ENCODE results near the gene POLA1.
"Not testable (repeated sequence)": the region's sequence is repeated elsewhere in the genome, so short reads cannot be mapped to it uniquely, and the experiment has no call there.

POLA1 gene

DNA sequence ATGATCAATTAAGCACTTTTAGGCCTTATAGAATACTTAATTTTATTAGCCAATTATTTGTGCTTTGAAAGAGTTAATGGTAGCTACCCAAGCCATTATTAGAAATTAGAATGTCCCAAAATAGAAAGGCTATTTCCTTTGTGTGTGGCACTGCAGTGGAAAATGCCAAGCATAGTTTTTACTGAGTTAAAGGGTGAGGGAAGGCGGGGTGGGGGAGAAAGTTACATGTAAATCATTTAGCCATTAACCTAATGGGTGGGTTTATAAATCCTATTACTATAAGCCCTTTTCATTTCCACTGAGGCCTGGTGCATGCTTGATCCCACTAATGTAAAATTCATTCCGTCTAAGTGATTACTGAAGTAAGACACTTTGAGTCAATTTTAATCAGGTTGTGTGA is 105.8 kb downstream of the POLA1 start:
- DNase-seq (ENCODE audit: low read depth): no peak

DNA sequence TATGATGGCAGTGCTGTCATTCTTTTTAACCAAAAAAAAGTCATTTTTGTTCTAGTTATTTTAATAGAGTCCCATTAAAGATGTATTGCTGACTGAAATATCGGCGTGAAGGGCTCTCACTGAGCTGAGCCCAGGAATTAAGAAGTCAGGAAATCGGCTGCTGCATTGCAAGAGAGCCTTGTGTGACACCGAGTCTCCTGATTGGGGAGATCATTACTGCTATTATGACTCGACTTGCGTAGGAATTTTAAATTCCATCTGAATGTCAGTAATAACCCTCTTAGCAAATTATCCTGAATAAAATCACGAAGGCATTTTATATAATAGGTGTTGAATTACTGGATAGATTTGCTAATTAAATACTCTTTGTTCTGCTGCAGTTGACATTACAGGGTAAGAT is 111.5 kb downstream of the POLA1 start:
- DNase-seq (ENCODE audit: low read depth): no peak

DNA sequence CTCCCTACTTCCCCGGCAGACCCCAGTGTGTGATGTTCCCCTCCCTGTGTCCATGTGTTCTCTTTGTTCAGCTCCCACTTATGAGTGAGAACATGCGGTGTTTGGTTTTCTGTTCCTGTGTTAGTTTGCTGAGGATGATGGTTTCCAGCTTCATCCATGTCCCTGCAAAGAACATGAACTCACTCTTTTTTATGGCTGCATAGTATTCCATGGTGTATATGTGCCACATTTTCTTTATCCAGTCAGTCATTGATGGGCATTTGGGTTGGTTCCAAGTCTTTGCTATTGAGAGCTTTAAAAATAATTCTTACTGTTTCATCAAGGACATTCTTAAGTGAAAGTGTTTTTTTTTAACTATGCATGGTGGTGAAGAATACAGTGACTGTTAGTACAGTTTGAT is 126.1 kb downstream of the POLA1 start:
- not testable (repeated sequence) for DNase-seq (ENCODE audit: low read depth)

DNA sequence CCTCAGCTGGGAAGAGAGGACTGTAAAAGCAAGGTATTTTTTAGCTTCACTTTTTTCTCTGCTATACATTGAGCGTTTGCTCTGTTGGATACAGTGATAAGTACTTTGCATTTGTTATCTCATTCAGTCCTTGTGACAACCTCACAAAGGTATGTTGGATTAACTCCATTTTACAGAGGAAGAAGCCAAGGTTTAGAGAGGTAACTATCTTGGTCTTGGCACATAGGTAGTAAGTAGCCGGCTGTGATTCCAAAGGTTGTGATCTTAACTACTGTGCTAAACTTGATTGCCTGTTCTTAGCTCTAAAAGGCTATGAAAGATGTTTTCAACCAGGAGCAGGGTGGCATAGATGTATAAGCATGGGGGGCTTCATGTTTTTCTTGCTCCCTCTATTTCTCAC is 134.4 kb downstream of the POLA1 start:
- DNase-seq (ENCODE audit: low read depth): no peak

DNA sequence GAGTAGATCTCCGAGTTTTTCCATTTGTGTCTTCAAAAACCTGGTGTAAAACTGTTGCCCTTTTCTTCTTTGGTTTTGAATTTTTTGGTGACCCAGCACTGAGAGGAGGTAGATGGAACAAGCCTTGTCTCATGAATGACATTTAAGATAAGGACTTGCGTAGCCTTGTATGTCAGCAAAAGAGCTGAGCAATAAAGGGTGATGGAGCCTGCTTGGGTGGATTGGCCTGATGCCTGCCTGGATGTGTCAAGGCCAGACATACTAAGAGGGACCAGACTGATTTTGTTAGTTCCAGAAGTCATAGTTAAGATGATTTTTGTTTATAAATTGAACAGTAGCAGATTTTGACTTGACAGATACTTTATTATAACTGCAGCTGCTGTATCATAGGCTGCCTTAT is 134.9 kb downstream of the POLA1 start:
- no peak for DNase-seq (ENCODE audit: low read depth)

DNA sequence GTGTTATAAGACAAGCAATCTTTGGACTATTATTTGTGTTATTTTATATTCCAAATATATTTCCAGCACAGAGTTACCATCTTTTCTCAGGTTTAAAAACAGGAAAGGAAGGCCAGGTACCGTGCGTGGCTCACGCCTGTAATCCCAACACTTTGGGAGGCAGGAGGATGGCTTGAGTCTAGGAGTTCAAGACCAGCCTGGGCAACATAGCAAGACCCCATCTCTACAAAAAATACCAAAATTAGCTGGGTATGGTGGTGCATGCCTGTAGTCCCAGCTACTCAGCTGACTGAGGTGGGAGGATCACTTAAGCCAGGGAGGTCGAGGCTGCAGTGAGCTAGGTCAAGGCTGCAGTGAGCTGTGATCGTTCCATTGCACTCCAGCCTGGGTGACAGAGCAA is 140.0 kb downstream of the POLA1 start:
- no peak for DNase-seq (ENCODE audit: low read depth)

DNA sequence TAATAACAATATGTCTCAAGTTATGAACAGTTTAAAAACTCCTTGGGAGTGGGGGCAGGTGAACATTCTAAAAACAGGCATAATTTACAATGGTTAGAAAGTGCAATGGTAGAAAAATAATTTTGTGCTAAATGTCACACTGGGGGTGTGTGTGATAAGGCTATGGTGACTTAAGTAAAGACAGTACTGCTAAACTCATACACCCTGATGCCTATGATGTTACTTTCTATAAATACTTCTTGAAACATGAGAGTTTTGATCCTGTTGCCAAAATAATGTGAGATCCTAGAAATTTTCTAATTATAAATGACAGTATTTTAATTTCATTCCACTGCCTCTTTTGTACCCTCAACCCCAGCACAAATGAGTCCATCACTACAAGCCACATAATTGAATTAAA is 144.2 kb downstream of the POLA1 start:
- no peak for DNase-seq (ENCODE audit: low read depth)

DNA sequence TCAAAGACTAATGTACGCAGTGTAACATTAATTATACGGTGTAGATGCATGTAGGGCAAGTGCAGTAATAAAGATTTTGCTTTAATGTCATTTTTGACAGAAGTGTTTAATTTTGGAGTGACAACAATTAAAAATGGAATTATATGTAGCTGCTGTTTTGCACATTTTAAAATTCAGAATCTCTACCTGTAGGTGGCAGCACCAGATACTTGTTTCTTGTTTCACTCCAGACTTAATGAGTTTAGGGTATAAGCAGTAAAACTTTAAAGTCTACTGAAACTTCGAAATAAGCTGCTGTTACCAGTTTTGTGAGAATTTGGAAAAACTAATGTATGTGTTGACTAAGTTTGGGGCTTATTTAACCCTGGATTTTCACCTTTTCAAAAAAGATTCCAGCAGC is 144.9 kb downstream of the POLA1 start:
- DNase-seq (ENCODE audit: low read depth): no peak

DNA sequence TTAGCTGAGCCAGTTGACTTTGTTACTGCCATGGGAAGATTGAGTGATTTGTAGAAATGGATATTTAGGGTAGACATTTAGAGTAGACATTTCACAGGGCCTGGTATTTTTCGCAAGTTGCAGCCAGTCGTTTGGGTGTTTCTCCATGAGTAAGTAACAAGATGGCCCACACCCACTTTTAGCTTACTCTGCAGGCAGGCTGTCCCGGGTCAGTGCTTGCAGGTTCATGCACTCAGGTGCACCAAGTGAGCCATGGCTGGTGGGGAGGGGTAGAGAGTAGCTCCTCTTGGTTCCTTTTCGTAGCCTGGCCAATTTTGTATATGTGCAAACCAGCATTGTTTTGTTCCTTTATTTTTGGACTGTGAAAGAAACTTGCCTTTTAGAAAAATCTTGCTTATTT is 145.6 kb downstream of the POLA1 start:
- no peak for DNase-seq (ENCODE audit: low read depth)

DNA sequence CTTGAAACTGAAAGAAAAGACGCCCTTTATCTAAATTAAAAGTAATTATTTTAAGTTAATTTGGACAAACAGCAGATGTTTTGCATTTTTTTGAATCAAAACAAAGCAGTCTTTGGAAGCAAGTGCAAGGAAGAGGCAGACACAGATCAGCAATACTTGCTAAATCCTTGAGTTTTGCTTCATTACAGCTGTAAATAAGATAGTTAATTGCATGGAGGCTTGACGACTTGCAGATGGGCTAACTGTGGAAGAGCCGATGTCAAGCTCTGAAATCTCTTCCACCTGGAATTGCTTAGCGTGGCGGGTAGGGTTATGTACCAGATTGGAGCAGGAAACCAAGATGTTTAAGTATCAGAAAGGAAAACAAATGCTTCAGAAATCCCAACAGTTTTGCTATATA is 148.8 kb downstream of the POLA1 start:
- DNase-seq (ENCODE audit: low read depth): no peak

DNA sequence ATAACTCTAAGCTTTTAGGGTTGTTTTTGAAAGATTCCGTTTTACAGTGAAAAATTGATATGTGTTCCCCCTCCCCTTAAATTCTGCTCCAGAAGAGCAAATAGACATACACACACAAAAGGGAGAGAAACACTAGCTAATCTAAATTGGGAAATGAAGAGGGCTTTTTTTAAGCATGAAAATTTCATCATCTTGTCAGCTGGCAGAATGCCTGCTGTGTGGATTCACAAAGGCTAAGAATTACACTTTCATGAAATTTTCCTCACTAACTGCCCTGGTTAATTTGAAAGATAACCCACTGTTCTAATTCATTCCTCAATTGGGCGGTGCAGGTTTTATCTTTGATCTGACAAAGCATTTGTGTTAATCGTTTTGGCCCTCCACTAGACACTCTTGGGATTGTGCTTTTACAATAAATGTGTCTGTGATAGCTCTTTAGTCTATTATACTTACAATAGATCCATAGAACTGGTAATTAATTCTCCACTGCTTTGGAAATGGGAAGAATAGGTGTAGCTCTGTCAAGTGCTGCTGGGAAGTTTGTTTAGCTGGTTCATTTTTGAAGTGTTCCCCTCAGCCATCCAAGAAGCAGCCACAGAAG is 152.9 kb downstream of the POLA1 start:
- DNase-seq (ENCODE audit: low read depth): no peak

DNA sequence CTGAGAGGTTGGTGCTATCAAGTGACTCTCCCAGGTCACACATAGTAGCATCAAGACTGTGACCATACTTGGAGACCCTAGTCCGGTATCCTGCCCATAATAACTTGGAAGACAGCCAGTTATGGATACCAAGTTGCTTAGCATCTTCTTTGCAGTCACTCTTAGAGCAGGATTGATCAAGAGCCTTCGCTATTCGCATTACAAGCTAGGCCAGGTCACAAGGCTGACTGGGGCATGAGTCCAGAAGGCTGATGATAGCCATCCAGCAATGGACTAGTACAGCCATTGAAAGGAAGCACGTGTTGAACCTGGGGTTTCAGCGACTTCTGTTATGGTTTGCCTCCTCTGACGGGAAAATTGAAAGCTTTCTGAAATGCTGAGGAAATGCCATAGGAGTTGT is 157.6 kb downstream of the POLA1 start:
- no peak for DNase-seq (ENCODE audit: low read depth)

DNA sequence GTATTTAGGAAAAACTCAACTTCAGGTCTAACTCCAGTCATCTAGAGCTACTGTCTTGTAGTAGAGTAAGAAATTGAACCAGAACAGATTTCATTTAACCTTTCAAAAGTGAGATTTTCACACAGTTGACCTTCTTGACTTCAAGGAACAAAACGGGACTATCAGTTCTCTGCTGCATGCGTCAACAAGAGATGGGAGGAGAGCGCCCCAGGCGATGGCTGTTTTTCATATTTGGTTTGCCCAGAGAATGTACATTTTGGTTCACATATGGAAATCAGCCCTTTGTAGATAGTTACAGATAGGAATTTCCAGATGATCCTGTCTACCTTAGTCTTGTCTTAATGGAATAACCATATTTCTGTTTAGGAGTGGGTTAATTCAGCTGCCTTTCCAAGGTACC is 158.1 kb downstream of the POLA1 start:
- DNase-seq (ENCODE audit: low read depth): no peak

DNA sequence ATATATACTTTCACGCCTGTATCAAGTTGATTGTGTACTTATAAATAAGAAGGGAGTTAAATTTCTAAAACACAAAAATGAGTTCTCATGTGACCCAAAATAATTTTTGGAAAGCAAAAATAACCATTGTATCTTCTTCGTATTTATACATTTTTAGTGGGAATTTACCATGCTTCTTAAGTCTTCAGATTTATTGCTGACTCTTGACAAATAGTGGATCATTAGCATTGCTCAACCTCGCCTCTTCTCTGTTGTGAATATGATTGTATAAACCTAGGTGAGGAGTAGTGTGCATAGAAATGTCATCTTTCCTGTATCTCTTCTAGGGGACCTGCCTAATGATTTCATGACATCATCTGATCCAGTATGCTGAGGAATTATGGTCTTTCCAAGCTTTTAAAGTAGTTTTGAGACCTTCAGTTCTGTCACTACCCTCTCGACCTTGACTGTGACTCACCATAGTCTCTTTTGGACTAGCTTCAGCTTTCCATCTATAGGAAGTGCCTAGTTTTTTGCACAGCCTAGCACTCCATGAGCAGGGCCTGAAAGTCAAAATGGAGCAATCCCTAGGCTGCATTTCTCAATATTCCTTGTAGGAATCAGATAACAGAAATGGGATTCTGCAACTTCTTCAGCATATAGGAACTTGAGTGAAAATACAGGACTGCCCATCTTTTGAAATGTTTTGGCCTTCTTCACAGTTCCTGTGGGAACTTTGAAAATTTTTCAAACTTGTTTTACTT is 164.5 kb downstream of the POLA1 start:
- no peak for DNase-seq (ENCODE audit: low read depth)

DNA sequence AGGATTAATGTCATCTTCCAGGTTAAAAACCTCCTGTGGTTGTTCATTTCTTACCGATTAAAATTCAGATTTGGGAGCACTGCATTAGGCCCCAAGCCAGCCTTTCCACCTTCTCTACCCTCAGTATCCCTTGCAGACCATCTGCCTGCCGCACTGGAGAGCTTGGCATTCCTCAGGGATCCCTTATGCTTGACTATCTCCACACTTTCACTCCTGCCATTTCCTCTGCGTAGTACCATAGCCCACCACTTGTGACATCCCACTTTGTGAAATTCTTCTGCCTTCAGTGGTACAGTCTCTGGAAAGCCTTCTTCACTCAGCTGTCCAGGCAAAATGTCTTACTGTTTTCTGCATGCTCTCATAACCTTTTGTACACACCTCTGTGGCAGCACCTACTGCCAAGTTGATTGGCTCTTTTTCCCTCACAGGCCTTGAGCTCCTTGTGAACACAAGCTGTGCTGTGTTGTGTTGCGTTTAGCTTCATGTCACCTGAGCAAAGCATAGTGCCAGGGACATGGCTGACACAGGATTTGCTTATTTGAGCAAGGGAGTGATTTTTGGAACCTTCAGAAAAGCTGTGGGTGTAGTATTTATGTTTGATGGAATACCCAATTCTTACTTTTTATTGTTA is 165.6 kb downstream of the POLA1 start:
- DNase-seq (ENCODE audit: low read depth): no peak

DNA sequence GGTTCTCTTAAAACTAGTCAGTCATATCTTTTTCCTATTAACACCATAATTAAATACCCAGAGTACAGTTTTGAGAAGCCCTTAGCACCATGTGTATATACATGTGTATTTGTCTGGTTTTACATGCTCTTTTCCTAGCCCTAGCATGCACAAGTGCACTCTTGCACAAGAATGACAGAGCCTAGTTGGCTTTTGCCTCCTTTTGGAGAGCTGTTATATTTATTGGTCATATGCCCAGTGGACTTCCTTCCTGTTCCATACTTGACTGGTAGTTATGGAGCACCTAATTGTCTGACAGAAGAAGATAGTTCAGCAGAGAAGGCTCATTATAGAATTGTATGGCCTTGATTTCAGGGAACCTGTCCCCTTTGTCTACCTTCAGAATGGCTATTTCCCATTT is 166.4 kb downstream of the POLA1 start:
- no peak for DNase-seq (ENCODE audit: low read depth)

DNA sequence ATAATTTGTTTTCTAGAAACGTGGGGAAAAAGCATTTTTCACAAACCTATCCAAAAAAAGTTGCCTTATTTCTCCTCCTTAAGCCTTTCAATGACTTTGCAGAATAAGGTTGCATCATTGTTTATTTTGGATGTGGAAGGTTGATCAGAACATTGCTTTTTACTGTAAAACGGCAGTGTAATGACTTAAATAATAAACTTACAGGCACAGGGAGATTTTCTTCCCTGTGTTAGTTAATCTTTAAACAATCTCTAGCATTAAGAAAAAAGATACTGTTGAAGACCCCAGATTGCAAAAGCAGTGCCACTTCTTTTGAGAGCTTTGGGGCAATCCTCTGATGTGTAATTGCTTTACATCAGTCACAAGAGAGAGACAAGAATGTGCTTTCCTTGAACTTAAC is 168.6 kb downstream of the POLA1 start:
- DNase-seq (ENCODE audit: low read depth): peak; percentile 34

DNA sequence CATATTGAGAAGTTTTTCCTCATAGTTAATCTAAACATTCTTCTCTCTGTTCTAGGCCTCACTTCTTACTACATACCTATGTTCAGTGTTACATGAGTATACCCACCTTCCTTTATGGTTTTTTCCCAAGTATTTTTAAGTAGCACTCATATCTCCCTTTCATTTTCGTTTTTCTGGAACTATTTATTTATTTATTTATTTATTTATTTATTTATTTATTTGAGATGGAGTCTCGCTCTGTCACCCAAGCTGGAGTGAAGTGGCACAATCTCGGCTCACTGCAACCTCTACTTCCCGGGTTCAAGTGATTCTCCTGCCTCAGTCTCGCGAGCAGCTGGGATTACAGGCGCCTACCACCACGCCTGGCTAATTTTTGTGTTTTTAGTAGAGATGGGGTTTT is 170.1 kb downstream of the POLA1 start:
- not testable (repeated sequence) for DNase-seq (ENCODE audit: low read depth)

DNA sequence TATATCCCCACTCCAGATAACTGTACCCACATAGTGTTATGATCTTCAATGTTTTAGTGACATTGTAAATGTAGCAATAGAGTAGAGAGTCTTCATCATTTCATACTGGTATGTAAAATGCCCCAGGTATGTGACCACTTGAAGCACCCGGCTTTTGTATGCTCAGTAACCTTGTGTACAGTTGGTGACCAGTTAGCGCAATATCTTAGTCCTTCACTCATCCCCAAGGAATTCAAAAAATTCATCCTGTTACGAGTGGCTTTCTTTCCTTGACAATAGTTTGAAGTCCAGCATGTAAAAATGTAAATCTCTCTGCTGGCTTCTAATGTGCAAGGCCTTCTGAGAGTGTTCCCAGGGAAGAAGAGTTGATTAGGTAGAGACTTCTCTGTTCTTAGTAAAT is 176.4 kb downstream of the POLA1 start:
- no peak for DNase-seq (ENCODE audit: low read depth)

DNA sequence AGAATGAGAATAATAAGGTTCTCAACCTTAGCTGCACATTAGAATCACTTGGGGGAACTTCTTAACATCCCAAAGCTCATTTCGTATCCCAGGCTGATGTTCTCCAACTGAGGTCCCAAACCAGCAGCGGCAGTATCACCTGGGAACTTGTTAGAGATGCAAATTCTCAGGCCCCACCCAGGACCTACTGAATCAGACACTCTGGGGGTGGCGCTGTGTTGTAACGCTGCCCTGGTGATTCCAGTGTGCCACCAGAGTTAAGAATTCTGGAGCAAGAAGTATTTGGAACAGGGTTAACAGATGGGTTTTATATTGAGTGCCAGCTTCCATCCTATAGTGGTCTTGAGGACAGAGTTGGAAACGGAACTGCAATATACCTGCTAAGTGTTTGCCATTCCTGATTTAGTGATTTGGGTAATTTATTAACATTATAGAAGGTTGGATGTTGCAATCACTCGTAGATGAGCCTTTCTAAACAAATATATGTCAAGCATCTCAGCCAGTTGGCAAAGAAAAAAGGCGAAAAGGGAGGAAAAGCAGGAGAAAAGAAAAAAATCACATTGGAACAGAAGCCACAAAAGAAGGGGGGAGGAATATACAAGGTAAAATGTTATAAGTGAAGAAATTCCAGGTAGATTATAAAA is 181.0 kb downstream of the POLA1 start:
- DNase-seq (ENCODE audit: low read depth): no peak

DNA sequence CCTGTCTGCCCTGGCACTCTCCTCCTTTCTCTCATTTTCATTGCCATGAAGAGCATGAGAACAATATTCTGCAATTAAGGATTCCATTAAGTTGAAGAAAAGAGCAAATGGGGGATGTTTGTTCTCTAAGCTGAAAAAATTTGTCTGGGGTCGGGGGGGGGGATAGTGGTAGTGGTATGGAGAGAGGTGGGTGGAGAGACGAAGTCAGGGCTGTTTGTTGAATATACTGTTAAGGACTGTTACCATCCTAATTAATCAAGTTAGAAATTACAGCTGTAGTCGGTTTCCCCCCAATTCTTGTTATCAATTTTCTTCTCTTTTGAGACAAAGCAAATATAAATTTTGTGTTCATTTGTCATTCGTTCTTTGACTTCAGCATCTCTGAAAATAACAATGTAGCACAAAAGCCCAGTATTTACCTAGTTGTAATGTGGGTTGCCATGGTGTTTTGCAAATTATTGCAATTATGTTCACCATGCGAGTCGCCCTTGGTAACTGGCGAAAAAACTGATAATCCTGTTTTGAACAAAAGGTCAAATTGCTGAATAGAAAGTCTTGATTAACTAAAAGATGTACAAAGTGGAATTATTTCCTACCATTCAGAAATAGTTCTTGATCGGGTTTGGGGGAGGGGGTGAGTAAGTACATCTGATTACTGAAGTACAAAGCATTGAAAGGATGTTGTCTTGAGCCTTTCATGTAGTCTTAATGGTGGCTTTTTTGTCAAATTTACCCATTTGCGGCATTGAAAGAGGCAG is 183.0 kb downstream of the POLA1 start:
- DNase-seq (ENCODE audit: low read depth): no peak

DNA sequence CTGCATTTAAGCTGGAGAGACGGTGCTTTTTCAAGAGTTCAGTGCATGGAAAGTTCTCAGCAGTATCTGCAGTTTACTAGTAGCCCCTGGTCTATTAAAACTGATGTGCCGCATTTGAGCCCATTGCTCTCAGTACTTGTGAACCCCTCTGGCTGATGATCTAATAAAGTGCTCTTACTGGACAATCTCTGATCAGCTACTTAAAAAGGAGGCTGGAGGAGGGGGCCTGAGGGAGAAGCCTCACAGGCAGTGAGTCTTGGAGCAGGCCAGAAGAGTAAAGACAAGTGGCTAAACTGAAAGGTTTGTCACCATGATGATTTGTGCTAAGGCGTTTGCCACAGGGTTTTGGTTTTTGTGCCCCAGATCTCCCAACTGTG is 183.6 kb downstream of the POLA1 start:
- no peak for DNase-seq (ENCODE audit: low read depth)
